HG03060 (cell line): ENCODE results near the gene PSMC5.

Experiments
- ATAC-seq: cut with Tn5 transposase; IDR thresholded peaks from one replicate; pipeline ENCODE4 v1.9.1; 2021; ENCODE audit warnings: low read depth, moderate number of reproducible peaks; ENCODE audit not compliant: unreplicated experiment

The PSMC5 gene

GRCh38 chr17:63819585-63820537 lies 7.4 kb upstream of the PSMC5 start:
- no peak for ATAC-seq

GRCh38 chr17:63820963-63821561 lies 6.2 kb upstream of the PSMC5 start:
- no peak for ATAC-seq

GRCh38 chr17:63821804-63822203 lies 5.4 kb upstream of the PSMC5 start:
- ATAC-seq, result no peak

GRCh38 chr17:63822537-63822936 lies 4.7 kb upstream of the PSMC5 start:
- no peak for ATAC-seq

- no peak for ATAC-seq
Measured at GRCh38 chr17:63823659-63824331, 3.4 kb upstream of the PSMC5 start.

GRCh38 chr17:63824362-63824761 lies 2.9 kb upstream of the PSMC5 start:
- ATAC-seq, result no peak

- ATAC-seq, result no peak
Measured at GRCh38 chr17:63826468-63827001, 696 bp upstream of the PSMC5 start.

- ATAC-seq, result no peak
Measured at GRCh38 chr17:63827801-63828221, 580 bp downstream of the PSMC5 start.

GRCh38 chr17:63828936-63829335 lies 1.7 kb downstream of the PSMC5 start:
- ATAC-seq, result no peak

- no peak for ATAC-seq
Measured at GRCh38 chr17:63830278-63830677, 3.0 kb downstream of the PSMC5 start.

- no peak for ATAC-seq
Measured at GRCh38 chr17:63830904-63831491, 3.8 kb downstream of the PSMC5 start.

GRCh38 chr17:63831505-63831904 lies 4.3 kb downstream of the PSMC5 start:
- no peak for ATAC-seq

- ATAC-seq, result no peak
Measured at GRCh38 chr17:63832014-63832413, 4.8 kb downstream of the PSMC5 start.

- no peak for ATAC-seq
Measured at GRCh38 chr17:63832455-63832854, 5.2 kb downstream of the PSMC5 start.

GRCh38 chr17:63833026-63833740 lies 6.0 kb downstream of the PSMC5 start:
- no peak for ATAC-seq

- no peak for ATAC-seq
Measured at GRCh38 chr17:63833741-63834373, 6.6 kb downstream of the PSMC5 start.

GRCh38 chr17:63834431-63835166 lies 7.4 kb downstream of the PSMC5 start:
- ATAC-seq, result peak; percentile 54

GRCh38 chr17:63835167-63835720 lies 8.0 kb downstream of the PSMC5 start:
- no peak for ATAC-seq

- ATAC-seq, result no peak
Measured at GRCh38 chr17:63836811-63837210, 9.6 kb downstream of the PSMC5 start.
